GM12878 (cell line): ENCODE data around the gene FUBP3.

ENCODE experiments used
- RBBP5 ChIP-seq: fragments of 200-600 bp; sonication (generic); conservative IDR thresholded peaks from 2 replicates; pipeline ENCODE4 v1.6.1; 2016
- SP1 ChIP-seq: IDR thresholded peaks from one replicate; pipeline ENCODE4 v1.6.1; 2011; ENCODE audit warnings: low read depth, low read length
- SUPT20H ChIP-seq: IDR thresholded peaks from 2 replicates; pipeline ENCODE4 v1.6.1; 2011; ENCODE audit warnings: low read depth, mild to moderate bottlenecking, low read length, moderate library complexity, borderline replicate concordance; ENCODE audit not compliant: control insufficient read depth

- TF ChIP-seq SUPT20H (no peak), SP1 (no peak), RBBP5 (no peak)
These were observed 60.6 kb downstream of the FUBP3 start for GRCh38 chr9:130639866-130640555.
